HG03571 (cell line): ENCODE data around the gene RASL10B.

ENCODE experiments used
- ATAC-seq: cut with Tn5 transposase; IDR thresholded peaks from one replicate; pipeline ENCODE4 v1.9.1; 2021; ENCODE audit not compliant: unreplicated experiment

RASL10B gene

GRCh38 chr17:35716897-35717465, 14.5 kb upstream of the RASL10B start:
- no peak for ATAC-seq

GRCh38 chr17:35717475-35717874, 14.0 kb upstream of the RASL10B start:
- no peak for ATAC-seq

GRCh38 chr17:35723735-35724134, 7.7 kb upstream of the RASL10B start:
- no peak for ATAC-seq

- ATAC-seq: no peak
Measured at GRCh38 chr17:35725058-35725457, 6.4 kb upstream of the RASL10B start.

GRCh38 chr17:35725802-35726126, 5.7 kb upstream of the RASL10B start:
- no peak for ATAC-seq

- no peak for ATAC-seq
Measured at GRCh38 chr17:35726127-35726952, 5.1 kb upstream of the RASL10B start.

GRCh38 chr17:35726953-35727460, 4.4 kb upstream of the RASL10B start:
- no peak for ATAC-seq

GRCh38 chr17:35727635-35728034, 3.8 kb upstream of the RASL10B start:
- ATAC-seq: no peak

- no peak for ATAC-seq
Measured at GRCh38 chr17:35728551-35728950, 2.9 kb upstream of the RASL10B start.

DNA sequence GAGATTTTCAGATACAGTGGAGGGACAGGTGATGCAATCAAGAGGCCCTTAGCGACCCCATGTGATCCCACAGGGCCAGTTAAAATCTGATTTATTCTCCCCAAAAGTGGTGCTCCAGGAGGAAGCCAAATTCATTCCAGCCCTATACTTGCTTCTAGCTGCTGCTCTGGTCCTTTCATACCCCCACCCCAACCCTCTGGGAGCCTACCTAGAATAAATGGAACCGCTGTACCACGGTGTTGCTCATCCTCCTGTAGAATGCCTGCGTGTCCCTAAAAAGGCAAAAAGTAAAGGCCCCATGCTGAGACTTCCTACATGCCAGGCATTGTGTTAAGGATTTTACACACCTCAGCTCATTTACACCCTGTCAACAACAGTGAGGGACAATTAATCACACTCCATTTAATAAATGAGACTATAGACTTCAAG, 2.0 kb upstream of the RASL10B start:
- no peak for ATAC-seq

DNA sequence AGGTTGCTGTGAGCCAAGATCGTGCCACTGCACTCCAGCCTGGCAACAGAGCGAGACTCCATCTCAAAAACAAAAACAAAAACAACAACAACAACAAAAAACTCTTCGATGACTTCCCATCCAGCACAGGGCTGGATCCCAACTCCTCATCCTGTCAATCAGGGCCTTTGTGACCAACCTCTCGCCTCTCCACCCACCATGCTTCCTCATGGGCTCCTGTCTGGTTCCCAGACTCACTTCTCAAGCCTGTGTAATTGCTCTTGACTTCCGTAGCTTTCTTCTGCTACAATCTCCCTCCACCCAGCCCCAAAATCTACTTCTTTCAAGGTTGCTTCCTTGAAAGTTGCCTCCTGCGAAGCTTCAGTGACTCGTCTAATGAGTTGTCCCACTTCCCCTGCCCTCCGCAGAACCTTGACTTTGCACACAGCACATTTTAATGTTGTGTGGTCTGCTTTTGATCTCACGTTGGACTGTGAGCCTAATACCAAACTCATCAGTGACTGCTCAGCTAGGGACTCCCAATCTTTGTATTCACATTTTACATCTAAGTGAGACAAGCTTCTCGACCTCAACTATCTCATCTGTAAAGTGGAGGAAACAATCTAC, 936 bp upstream of the RASL10B start:
- no peak for ATAC-seq

GRCh38 chr17:35731917-35732805, 722 bp downstream of the RASL10B start:
- ATAC-seq: no peak

GRCh38 chr17:35732806-35733136, 1.3 kb downstream of the RASL10B start:
- ATAC-seq: no peak

- ATAC-seq: no peak
Measured at GRCh38 chr17:35733366-35733765, 1.9 kb downstream of the RASL10B start.

DNA sequence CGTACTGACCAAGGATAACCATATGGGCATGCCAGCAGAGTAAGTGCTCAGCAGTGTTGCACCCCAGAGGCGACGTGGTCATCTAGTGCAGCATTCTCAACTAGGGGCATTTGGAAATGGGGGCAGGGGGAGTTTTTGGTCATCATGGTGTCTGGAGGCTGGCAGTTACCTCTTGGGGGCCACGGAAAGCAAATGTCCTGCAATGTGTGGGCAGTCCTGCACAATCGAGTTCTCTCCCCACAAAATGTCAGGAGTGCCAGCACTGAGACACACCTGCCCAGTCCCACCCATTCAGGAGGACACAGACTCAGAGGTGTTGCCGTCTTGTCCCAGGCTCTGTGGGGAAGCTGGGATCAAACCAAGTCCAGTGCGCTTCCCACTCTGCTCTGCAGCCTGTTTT, 3.0 kb downstream of the RASL10B start:
- ATAC-seq: no peak

DNA sequence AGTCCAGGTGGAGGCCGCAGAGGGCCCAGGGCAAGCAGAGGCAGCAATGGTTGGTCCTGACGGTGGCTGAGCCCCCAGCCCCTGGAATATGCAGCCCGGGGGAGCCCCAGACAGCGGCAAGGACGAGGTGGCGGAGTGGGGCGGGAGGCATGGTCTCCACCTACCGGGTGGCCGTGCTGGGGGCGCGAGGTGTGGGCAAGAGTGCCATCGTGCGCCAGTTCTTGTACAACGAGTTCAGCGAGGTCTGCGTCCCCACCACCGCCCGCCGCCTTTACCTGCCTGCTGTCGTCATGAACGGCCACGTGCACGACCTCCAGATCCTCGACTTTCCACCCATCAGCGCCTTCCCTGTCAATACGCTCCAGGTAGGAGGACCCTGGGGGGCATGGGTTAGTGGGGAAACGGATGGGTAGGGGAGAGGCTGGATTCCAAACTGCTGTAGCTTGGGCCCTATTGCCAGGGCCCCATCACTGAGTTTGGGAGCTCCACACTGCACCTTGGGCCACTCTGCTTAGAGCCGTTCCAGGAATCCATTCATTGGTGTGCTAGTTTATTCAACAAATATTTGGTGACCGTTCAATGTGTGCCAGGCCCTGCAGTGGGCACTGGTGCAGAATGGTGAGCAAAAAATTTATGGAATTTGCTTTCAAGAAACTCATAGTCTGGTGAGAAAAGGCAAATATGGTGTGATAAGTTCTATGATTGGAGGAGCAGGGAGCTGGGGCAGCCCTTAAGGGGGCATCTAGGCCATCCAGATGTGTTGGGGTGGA, 3.8 kb downstream of the RASL10B start:
- no peak for ATAC-seq

GRCh38 chr17:35736236-35736635, 4.8 kb downstream of the RASL10B start:
- no peak for ATAC-seq

GRCh38 chr17:35738519-35739133, 7.2 kb downstream of the RASL10B start:
- no peak for ATAC-seq

GRCh38 chr17:35740216-35740615, 8.8 kb downstream of the RASL10B start:
- ATAC-seq: no peak
